Osteoblast (primary cell): ENCODE measurements around the gene RNU2-63P. TPM values are rescaled to one million over a fixed set of nuclear protein-coding genes. Genes with fewer than 3 reads are reported as not detected.
"Not testable (repeated sequence)": the region's sequence is repeated elsewhere in the genome, so short reads cannot be mapped to it uniquely, and the experiment has no call there.

Experiments
- DNase-seq: peaks from one replicate; pipeline ENCODE4 v3.0.0; 2011; ENCODE audit warnings: low spot score, mixed read lengths; ENCODE audit not compliant: insufficient read length; ENCODE audit errors: missing footprints
- H2AFZ ChIP-seq: 2 replicates; pipeline ENCODE4 v1.6.0; 2011; ENCODE audit warnings: mild to moderate bottlenecking, low read length
- H3K27ac ChIP-seq: 2 replicates; pipeline ENCODE4 v1.5.1; 2011; ENCODE audit warnings: mild to moderate bottlenecking, low read depth, low read length, moderate library complexity
- H3K27me3 ChIP-seq: 2 replicates; pipeline ENCODE4 v1.6.0; 2012; ENCODE audit warnings: mild to moderate bottlenecking, control low read depth, inconsistent platforms, low read length, moderate library complexity; ENCODE audit not compliant: insufficient read depth
- H3K36me3 ChIP-seq: 2 replicates; pipeline ENCODE4 v1.5.1; 2011; ENCODE audit warnings: mild to moderate bottlenecking, low read length, control low read depth, moderate library complexity; ENCODE audit not compliant: insufficient read depth
- H3K4me1 ChIP-seq: 2 replicates; pipeline ENCODE4 v1.5.1; 2011; ENCODE audit warnings: mild to moderate bottlenecking, low read length, control low read depth, moderate library complexity; ENCODE audit not compliant: insufficient read depth
- H3K4me2 ChIP-seq: 2 replicates; pipeline ENCODE4 v1.6.0; 2011; ENCODE audit warnings: mild to moderate bottlenecking, low read length; ENCODE audit not compliant: insufficient read depth
- H3K4me3 ChIP-seq: fragments of 200-600 bp; sonication (generic); 3 replicates; pipeline ENCODE4 v1.5.1; 2012; ENCODE audit warnings: mild to moderate bottlenecking, low read length, inconsistent platforms; ENCODE audit not compliant: insufficient read depth
- H3K79me2 ChIP-seq: 2 replicates; pipeline ENCODE4 v1.6.0; 2012; ENCODE audit warnings: mild to moderate bottlenecking, low read length, control low read depth, inconsistent platforms; ENCODE audit not compliant: insufficient read depth
- H3K9me3 ChIP-seq: 2 replicates; pipeline ENCODE4 v1.5.1; 2011; ENCODE audit warnings: low read depth, low read length, control low read depth
- H4K20me1 ChIP-seq: 2 replicates; pipeline ENCODE4 v1.6.0; 2012; ENCODE audit warnings: mild to moderate bottlenecking, low read length, control low read depth; ENCODE audit not compliant: insufficient read depth
- CTCF ChIP-seq: IDR thresholded peaks from 2 replicates; pipeline ENCODE4 v1.5.1; 2011; ENCODE audit warnings: mild to moderate bottlenecking, low read depth, low read length, moderate library complexity; ENCODE audit errors: extremely low read depth
- total RNA-seq: library from RNA; depleted of rRNA; stranded (reverse); fragments of >200 nt; gene quantifications from 2 replicates; pipeline ENCODE4 v1.2.3, GENCODE V29; 2012

RNU2-63P gene
- total RNA-seq, 1 donor: not detected

GRCh38 chr2:87995756-87996155 lies 20.6 kb downstream of the RNU2-63P start:
- no peaks in the 10 kb centered on the region for H3K4me1 ChIP-seq
- peaks cover 2% of the 10 kb centered on the region for H3K27me3 ChIP-seq
- DNase-seq: no peak
- no peak overlapping the region for H3K27ac ChIP-seq
- H4K20me1 ChIP-seq: no peaks in the 10 kb centered on the region
- TF ChIP-seq CTCF: no peak
- H2AFZ ChIP-seq: no peak overlapping the region
- no peaks in the 10 kb centered on the region for H3K36me3 ChIP-seq
- no peak overlapping the region for H3K4me3 ChIP-seq
- no peaks in the 10 kb centered on the region for H3K79me2 ChIP-seq
- no peaks in the 10 kb centered on the region for H3K9me3 ChIP-seq
- no peak overlapping the region for H3K4me2 ChIP-seq

GRCh38 chr2:87994304-87994850 lies 22.0 kb downstream of the RNU2-63P start:
- H4K20me1 ChIP-seq, H3K27me3 ChIP-seq, H3K79me2 ChIP-seq, H2AFZ ChIP-seq, H3K9me3 ChIP-seq, H3K4me3 ChIP-seq, H3K4me2 ChIP-seq, H3K4me1 ChIP-seq, DNase-seq, H3K36me3 ChIP-seq, H3K27ac ChIP-seq: not testable (repeated sequence)

- H2AFZ ChIP-seq, H4K20me1 ChIP-seq, H3K4me3 ChIP-seq, H3K4me1 ChIP-seq, DNase-seq, H3K4me2 ChIP-seq, H3K36me3 ChIP-seq, H3K79me2 ChIP-seq, H3K27me3 ChIP-seq, H3K9me3 ChIP-seq, H3K27ac ChIP-seq: not testable (repeated sequence)
Measured at GRCh38 chr2:87992569-87992968, 23.8 kb downstream of the RNU2-63P start.

GRCh38 chr2:87987473-87987872 lies 28.9 kb downstream of the RNU2-63P start:
- H4K20me1 ChIP-seq, H3K27me3 ChIP-seq, H3K27ac ChIP-seq, H3K4me2 ChIP-seq, H3K4me1 ChIP-seq, DNase-seq, H3K79me2 ChIP-seq, H3K36me3 ChIP-seq, H3K4me3 ChIP-seq, H2AFZ ChIP-seq, H3K9me3 ChIP-seq: not testable (repeated sequence)

- DNase-seq, H4K20me1 ChIP-seq, H3K27me3 ChIP-seq, H3K27ac ChIP-seq, H3K79me2 ChIP-seq, H2AFZ ChIP-seq, H3K4me1 ChIP-seq, H3K9me3 ChIP-seq, H3K4me3 ChIP-seq, H3K36me3 ChIP-seq, H3K4me2 ChIP-seq: not testable (repeated sequence)
Measured at GRCh38 chr2:87985902-87986301, 30.4 kb downstream of the RNU2-63P start.

GRCh38 chr2:87981182-87981581 lies 35.2 kb downstream of the RNU2-63P start:
- H2AFZ ChIP-seq, H4K20me1 ChIP-seq, H3K4me1 ChIP-seq, H3K27me3 ChIP-seq, H3K36me3 ChIP-seq, H3K4me2 ChIP-seq, DNase-seq, H3K4me3 ChIP-seq, H3K79me2 ChIP-seq, H3K27ac ChIP-seq, H3K9me3 ChIP-seq: not testable (repeated sequence)

- H3K79me2 ChIP-seq, DNase-seq, H4K20me1 ChIP-seq, H3K36me3 ChIP-seq, H3K27ac ChIP-seq, H2AFZ ChIP-seq, H3K27me3 ChIP-seq, H3K4me1 ChIP-seq, H3K9me3 ChIP-seq, H3K4me3 ChIP-seq, H3K4me2 ChIP-seq: not testable (repeated sequence)
Measured at GRCh38 chr2:87972385-87972784, 44.0 kb downstream of the RNU2-63P start.
